Ascending aorta (tissue), 2 donors: ENCODE results near the gene SMURF2. TPM values are rescaled to one million over a fixed set of nuclear protein-coding genes. Genes with fewer than 3 reads are reported as not detected.

Experiments used
- DNase-seq, 2 donors: peaks; one replicate each; pipeline ENCODE4 v3.0.0-alpha.2; 2019; ENCODE audit warnings: low spot score in 2 of 2
- H3K27ac ChIP-seq, 2 donors: fragments of 200-600 bp; sonication (generic); one replicate each; pipeline ENCODE4 v1.5.1; 2016 to 2017; ENCODE audit warnings: mild to moderate bottlenecking in 1 of 2
- H3K27me3 ChIP-seq: fragments of 200-600 bp; sonication (generic); one replicate; pipeline ENCODE4 v1.5.1; 2017
- H3K36me3 ChIP-seq, 2 donors: fragments of 200-600 bp; sonication (generic); one replicate each; pipeline ENCODE4 v1.5.1; 2016
- H3K4me1 ChIP-seq, 2 donors: fragments of 200-600 bp; sonication (generic); one replicate each; pipeline ENCODE4 v1.5.1; 2016 to 2017; ENCODE audit warnings: mild to moderate bottlenecking in 1 of 2
- H3K4me3 ChIP-seq, 2 donors: fragments of 200-600 bp; sonication (generic); one replicate each; pipeline ENCODE4 v1.5.1; 2016 to 2017; ENCODE audit warnings: mild to moderate bottlenecking in 1 of 2
- H3K9me3 ChIP-seq, 2 donors: fragments of 200-600 bp; sonication (generic); one replicate each; pipeline ENCODE4 v1.5.1; 2016
- intact Hi-C: fragments of 100-400 bp; cut with DNase I; formaldehyde crosslinking; loops from one replicate; pipeline ENCODE4 v1.15.1; 2023
- total RNA-seq: library from RNA; depleted of rRNA; stranded (reverse); fragments of >200 nt; gene quantifications from one replicate; pipeline ENCODE4 v1.1.0, GENCODE V29; 2016
- TF ChIP-seq, protein P1 (sequence below), 3 experiments: fragments of 200-600 bp in 2 of 3; fragments of 450-650 bp in 1 of 3; sonication (generic) in 2 of 3; IDR thresholded peaks; one replicate each; pipeline ENCODE4 v1.5.1; 2016 to 2019; ENCODE audit warnings: antibody characterized with exemption in 3 of 3, mild to moderate bottlenecking in 1 of 3, moderate library complexity in 1 of 3

The SMURF2 gene
- total RNA-seq, 1 donor from 2014 or later = 17.6 TPM

DNA sequence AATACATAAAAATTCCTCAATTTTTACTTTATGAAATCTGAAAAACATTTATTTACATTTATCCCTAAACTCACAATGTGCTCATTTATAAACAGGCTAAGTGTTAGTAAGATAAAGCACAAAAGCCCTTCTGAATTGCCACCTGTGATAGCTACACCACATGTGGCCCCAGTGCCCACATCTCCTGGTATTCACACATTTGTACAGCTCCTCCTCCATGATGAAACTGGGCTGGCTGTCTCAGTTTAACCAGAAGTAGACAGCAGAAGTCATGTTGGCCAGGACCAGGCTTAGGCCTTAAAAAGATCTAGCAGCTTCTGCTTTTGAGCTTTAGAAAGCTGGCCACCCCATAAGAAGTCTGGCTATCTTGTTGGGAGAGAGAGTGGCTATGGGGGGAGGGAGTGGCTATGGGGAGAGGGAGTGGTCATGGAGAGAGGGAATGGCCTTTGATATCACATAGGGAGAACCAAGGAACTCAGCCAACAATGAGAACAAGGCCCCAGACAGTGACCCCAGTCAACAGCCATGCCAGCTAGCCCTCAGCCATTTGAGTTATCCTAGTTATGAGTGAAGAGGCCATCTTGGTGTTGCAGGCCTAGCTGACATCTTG lies 108.0 kb downstream of the SMURF2 start:
- Histone ChIP-seq H3K4me3 (no peak overlapping the region), H3K27me3 (no peaks in the 10 kb centered on the region), H3K36me3 (peaks cover 10 to 66% of the 10 kb centered on the region in 2 donors), H3K4me1 (no peaks in the 10 kb centered on the region), H3K27ac (no peak overlapping the region), H3K9me3 (no peaks in the 10 kb centered on the region)
- TF ChIP-seq, protein P1, sequence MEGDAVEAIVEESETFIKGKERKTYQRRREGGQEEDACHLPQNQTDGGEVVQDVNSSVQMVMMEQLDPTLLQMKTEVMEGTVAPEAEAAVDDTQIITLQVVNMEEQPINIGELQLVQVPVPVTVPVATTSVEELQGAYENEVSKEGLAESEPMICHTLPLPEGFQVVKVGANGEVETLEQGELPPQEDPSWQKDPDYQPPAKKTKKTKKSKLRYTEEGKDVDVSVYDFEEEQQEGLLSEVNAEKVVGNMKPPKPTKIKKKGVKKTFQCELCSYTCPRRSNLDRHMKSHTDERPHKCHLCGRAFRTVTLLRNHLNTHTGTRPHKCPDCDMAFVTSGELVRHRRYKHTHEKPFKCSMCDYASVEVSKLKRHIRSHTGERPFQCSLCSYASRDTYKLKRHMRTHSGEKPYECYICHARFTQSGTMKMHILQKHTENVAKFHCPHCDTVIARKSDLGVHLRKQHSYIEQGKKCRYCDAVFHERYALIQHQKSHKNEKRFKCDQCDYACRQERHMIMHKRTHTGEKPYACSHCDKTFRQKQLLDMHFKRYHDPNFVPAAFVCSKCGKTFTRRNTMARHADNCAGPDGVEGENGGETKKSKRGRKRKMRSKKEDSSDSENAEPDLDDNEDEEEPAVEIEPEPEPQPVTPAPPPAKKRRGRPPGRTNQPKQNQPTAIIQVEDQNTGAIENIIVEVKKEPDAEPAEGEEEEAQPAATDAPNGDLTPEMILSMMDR (IDR thresholded peaks at IDR 0.05) = no peak
- intact Hi-C loops = no loop called here
- no peak for DNase-seq

DNA sequence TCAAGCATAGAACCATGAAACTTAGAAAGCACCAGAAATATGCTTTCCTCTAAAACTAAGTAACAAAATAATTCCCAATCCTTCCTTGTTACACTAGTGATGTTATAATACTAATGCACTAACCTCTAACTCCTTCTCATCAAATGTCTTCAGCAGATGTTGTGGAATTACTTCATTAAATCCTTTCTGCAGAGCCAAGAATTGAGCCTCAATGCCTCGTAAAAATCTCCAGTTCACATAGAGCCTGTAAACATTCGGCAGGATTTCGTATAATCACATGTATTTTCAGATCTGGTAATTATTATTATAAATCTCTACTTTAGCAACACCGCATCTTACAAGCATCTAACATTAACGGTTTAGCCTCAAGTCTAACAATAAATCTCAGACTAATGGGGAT lies 110.6 kb downstream of the SMURF2 start:
- Histone ChIP-seq H3K27me3 (no peaks in the 10 kb centered on the region), H3K9me3 (no peaks in the 10 kb centered on the region), H3K36me3 (peaks cover 26 to 76% of the 10 kb centered on the region in 2 donors), H3K4me1 (no peaks in the 10 kb centered on the region), H3K27ac (no peak overlapping the region), H3K4me3 (no peak overlapping the region)
- TF ChIP-seq, protein P1 (IDR thresholded peaks at IDR 0.05) = no peak
- no peak for DNase-seq
- intact Hi-C loops = no loop called here

DNA sequence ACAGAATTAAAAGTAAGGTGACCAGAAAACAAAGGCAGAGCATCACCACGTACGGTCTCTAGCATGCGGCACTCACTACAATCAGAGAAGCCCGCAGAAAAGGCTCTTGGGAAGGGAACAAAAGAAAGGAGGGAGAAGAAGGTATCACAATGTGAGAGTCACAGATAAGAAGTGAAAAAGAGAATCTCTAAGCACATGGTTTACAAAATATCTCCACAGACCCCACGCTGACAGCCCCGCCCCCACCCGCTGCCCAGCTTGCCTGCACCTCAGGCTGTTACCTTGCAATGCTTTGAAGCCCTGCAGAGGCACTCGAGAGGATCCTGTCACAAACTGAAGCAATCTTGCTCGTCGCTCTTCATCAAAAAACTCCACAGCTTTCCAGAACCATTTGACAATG lies 114.8 kb downstream of the SMURF2 start:
- H3K27me3 ChIP-seq = no peaks in the 10 kb centered on the region
- no peaks in the 10 kb centered on the region for H3K4me1 ChIP-seq
- intact Hi-C loops = no loop called here
- H3K9me3 ChIP-seq = no peaks in the 10 kb centered on the region
- H3K4me3 ChIP-seq = no peak overlapping the region
- DNase-seq = no peak
- H3K36me3 ChIP-seq = peaks cover 29 to 70% of the 10 kb centered on the region in 2 donors
- TF ChIP-seq, protein P1 (IDR thresholded peaks at IDR 0.05) = no peak
- H3K27ac ChIP-seq = no peak overlapping the region

DNA sequence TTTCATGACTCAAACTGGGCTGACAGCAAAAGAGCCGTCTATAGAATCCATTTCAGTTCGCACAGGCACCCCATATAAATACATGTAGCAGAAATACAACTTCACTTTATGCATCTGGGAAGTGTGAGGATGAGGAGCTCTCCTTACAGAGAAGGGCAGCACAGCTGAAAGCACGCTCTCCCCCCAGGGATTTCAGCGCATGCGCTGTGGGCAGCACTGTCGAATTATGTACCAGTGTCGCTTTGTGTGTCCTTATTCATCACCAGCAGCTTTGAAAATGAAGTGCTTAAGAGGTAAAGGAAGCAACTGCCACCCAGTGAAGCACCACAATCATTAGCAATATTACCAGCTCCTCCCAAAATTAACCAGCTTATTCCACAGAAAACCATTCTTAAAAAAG lies 115.4 kb downstream of the SMURF2 start:
- no peak overlapping the region for H3K4me3 ChIP-seq
- intact Hi-C loops = no loop called here
- H3K4me1 ChIP-seq = no peaks in the 10 kb centered on the region
- no peak overlapping the region for H3K27ac ChIP-seq
- no peaks in the 10 kb centered on the region for H3K9me3 ChIP-seq
- H3K36me3 ChIP-seq = peaks cover 29 to 75% of the 10 kb centered on the region in 2 donors
- H3K27me3 ChIP-seq = no peaks in the 10 kb centered on the region
- TF ChIP-seq, protein P1 (IDR thresholded peaks at IDR 0.05) = no peak
- DNase-seq = no peak

DNA sequence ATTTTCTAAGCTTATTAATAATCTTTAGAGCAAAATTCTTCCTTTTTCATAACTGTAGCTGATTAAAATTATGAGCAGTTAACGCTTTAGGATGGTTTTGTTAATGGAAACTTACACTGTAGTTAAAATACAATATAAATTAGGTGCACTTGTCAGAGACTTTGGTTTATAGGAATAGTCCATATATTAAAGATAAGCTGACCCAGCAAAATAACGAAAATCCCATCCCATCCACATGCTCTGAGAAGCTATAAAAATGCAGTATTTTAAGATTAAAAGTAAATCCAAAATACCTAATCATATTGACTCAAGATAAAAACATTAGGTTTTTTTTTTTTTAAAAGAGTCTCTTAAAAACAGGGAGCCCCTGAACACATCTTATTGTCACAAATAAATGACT lies 117.4 kb downstream of the SMURF2 start:
- H3K4me3 ChIP-seq = no peak overlapping the region
- intact Hi-C loops = no loop called here
- DNase-seq = no peak
- H3K27ac ChIP-seq = no peak overlapping the region
- TF ChIP-seq, protein P1 (IDR thresholded peaks at IDR 0.05) = no peak
- H3K36me3 ChIP-seq = peaks cover 32 to 67% of the 10 kb centered on the region in 2 donors
- no peaks in the 10 kb centered on the region for H3K27me3 ChIP-seq
- H3K9me3 ChIP-seq = no peaks in the 10 kb centered on the region
- no peaks in the 10 kb centered on the region for H3K4me1 ChIP-seq
